ENCODE data around the gene NIPBL. TPM values are rescaled to one million over a fixed set of nuclear protein-coding genes. Genes with fewer than 3 reads are reported as not detected.
A peak's percentile ranks its signal among the peaks of the same experiment; 100 is the strongest.

NIPBL gene
- total RNA-seq, 1 donor from 2014 or later, result 48.5 TPM

- Mint-ChIP-seq H3K36me3 (ENCODE audit: low read depth) (peaks cover 55% of the 10 kb centered on the region), H3K27me3 (ENCODE audit: low read depth) (no peaks in the 10 kb centered on the region), H3K4me3 (ENCODE audit: low read depth) (peak overlapping the region; percentile 9), H3K4me1 (ENCODE audit: low read depth) (peaks cover 37% of the 10 kb centered on the region), H3K27ac (peak overlapping the region; percentile 64), H3K9me3 (peaks cover 19% of the 10 kb centered on the region)
- DNase-seq (ENCODE audit: low spot score), result no peak
- intact Hi-C loops (cut with micrococcal nuclease), result loop anchor here (2.0 to 10.0 kb wide), 5 partner anchors 55 to 613 kb away; partner anchors contain the start of genes NIPBL and NUP155
These were observed 233.6 kb downstream of the NIPBL start for GRCh38 chr5:37110135-37110534.

- Mint-ChIP-seq H3K4me3 (ENCODE audit: low read depth) (no peak overlapping the region), H3K4me1 (ENCODE audit: low read depth) (peaks cover 37% of the 10 kb centered on the region), H3K36me3 (ENCODE audit: low read depth) (peaks cover 56% of the 10 kb centered on the region), H3K9me3 (peaks cover 19% of the 10 kb centered on the region), H3K27me3 (ENCODE audit: low read depth) (no peaks in the 10 kb centered on the region), H3K27ac (peak overlapping the region; percentile 70)
- intact Hi-C loops (cut with micrococcal nuclease), result loop anchor here (1.0 to 10.0 kb wide), 6 partner anchors 10 to 611 kb away; partner anchors contain the start of genes NIPBL and NUP155
- peak; percentile 36 for DNase-seq (ENCODE audit: low spot score)
These were observed 235.1 kb downstream of the NIPBL start for GRCh38 chr5:37111426-37112382.

- Mint-ChIP-seq H3K27ac (peak overlapping the region; percentile 70), H3K27me3 (ENCODE audit: low read depth) (no peaks in the 10 kb centered on the region), H3K36me3 (ENCODE audit: low read depth) (peaks cover 53% of the 10 kb centered on the region), H3K9me3 (peaks cover 19% of the 10 kb centered on the region), H3K4me3 (ENCODE audit: low read depth) (no peak overlapping the region), H3K4me1 (ENCODE audit: low read depth) (peaks cover 37% of the 10 kb centered on the region)
- no peak for DNase-seq (ENCODE audit: low spot score)
- intact Hi-C loops (cut with micrococcal nuclease), result loop anchor here (1.0 to 10.0 kb wide), 5 partner anchors 9 to 260 kb away; partner anchors contain the start of genes NIPBL and NUP155
These were observed 235.9 kb downstream of the NIPBL start for GRCh38 chr5:37112383-37112991.

Data from activated T-helper 2 cell treated with anti-CD3 and anti-CD28 coated beads, Interferon-gamma antibody, Interleukin-2, Interleukin-4, amounts not matched to agents 10 μg/mL and 5 μg/mL and 100 μg/mL, durations not matched to agents 14 hours and 24 hours and 36 hours (primary cell).